NCI-H1436 treated with DMSO at 0.1 percent for 48 hours (cell line): Measurements from ENCODE around the gene WWOX.

Experiments used
- DNase-seq: peaks from one replicate; lab custom pipeline; 2025; lab: John Stamatoyannopoulos, UW

Gene WWOX

GRCh38 chr16:78300469-78300868, 201.0 kb downstream of the WWOX start:
- no peak for DNase-seq

GRCh38 chr16:78303946-78304345, 204.5 kb downstream of the WWOX start:
- no peak for DNase-seq

- no peak for DNase-seq
These were observed 206.9 kb downstream of the WWOX start for GRCh38 chr16:78306361-78306760.

- no peak for DNase-seq
These were observed 208.5 kb downstream of the WWOX start for GRCh38 chr16:78307824-78308528.

GRCh38 chr16:78309763-78310162, 210.3 kb downstream of the WWOX start:
- DNase-seq: no peak

GRCh38 chr16:78310196-78310595, 210.7 kb downstream of the WWOX start:
- DNase-seq: no peak

GRCh38 chr16:78310990-78311561, 211.6 kb downstream of the WWOX start:
- no peak for DNase-seq

- no peak for DNase-seq
These were observed 212.4 kb downstream of the WWOX start for GRCh38 chr16:78311831-78312230.

GRCh38 chr16:78317564-78318240, 218.2 kb downstream of the WWOX start:
- no peak for DNase-seq

GRCh38 chr16:78321620-78322360, 222.3 kb downstream of the WWOX start:
- no peak for DNase-seq

GRCh38 chr16:78323315-78323714, 223.9 kb downstream of the WWOX start:
- DNase-seq: no peak

- DNase-seq: no peak
These were observed 225.3 kb downstream of the WWOX start for GRCh38 chr16:78324649-78325285.

GRCh38 chr16:78325468-78326352, 226.3 kb downstream of the WWOX start:
- DNase-seq: no peak

GRCh38 chr16:78326731-78327130, 227.3 kb downstream of the WWOX start:
- DNase-seq: no peak

- DNase-seq: no peak
These were observed 232.3 kb downstream of the WWOX start for GRCh38 chr16:78331731-78332130.

- no peak for DNase-seq
These were observed 234.4 kb downstream of the WWOX start for GRCh38 chr16:78333808-78334207.

GRCh38 chr16:78340590-78340989, 241.1 kb downstream of the WWOX start:
- no peak for DNase-seq

- no peak for DNase-seq
These were observed 248.6 kb downstream of the WWOX start for GRCh38 chr16:78348068-78348467.

- DNase-seq: no peak
These were observed 249.4 kb downstream of the WWOX start for GRCh38 chr16:78348886-78349285.

GRCh38 chr16:78352184-78352583, 252.7 kb downstream of the WWOX start:
- no peak for DNase-seq

- no peak for DNase-seq
These were observed 254.3 kb downstream of the WWOX start for GRCh38 chr16:78353640-78354275.
